Caco-2 (cell line): Measurements from ENCODE around the gene NRM. TPM values are rescaled to one million over a fixed set of nuclear protein-coding genes. Genes with fewer than 3 reads are reported as not detected.
A peak's percentile ranks its signal among the peaks of the same experiment; 100 is the strongest.

Source experiments
- BruUV-seq: library from RNA; stranded (reverse); fragments of 400-500 nt; replicated peaks from 2 replicates; lab custom pipeline; 2021; lab: Mats Ljungman, UMichigan
- CTCF ChIA-PET: fragments of 300-600 bp; sonication (Branson Sonifier 250); formaldehyde crosslinking; loops from one replicate; lab custom pipeline; 2022; ENCODE audit warnings: antibody characterized with exemption; lab: Charles Lee
- POLR2A ChIA-PET: fragments of 300-600 bp; sonication (Branson Sonifier 250); formaldehyde crosslinking; loops from one replicate; lab custom pipeline; 2022; ENCODE audit warnings: antibody characterized with exemption; lab: Charles Lee
- DNase-seq, 2 experiments: peaks; one replicate each; pipeline versions ENCODE4 v3.0.0 to v3.0.0-alpha.2; 2020 to 2022
- H3K27me3 ChIP-seq: replicated peaks from 2 replicates; pipeline ENCODE4 v1.6.0; 2011; ENCODE audit warnings: low read length; ENCODE audit not compliant: control insufficient read depth, insufficient read depth
- H3K36me3 ChIP-seq: 2 replicates; pipeline ENCODE4 v1.5.1; 2011; ENCODE audit warnings: low read length; ENCODE audit not compliant: control insufficient read depth, insufficient read depth
- H3K4me1 ChIP-seq: fragments of 250-450 bp; sonication (Bioruptor Pico); 2 replicates; pipeline ENCODE4 v1.5.1; 2020; ENCODE audit warnings: mild to moderate bottlenecking
- H3K4me3 ChIP-seq: 2 replicates; pipeline ENCODE4 v1.5.1; 2011; ENCODE audit warnings: low read depth, mild to moderate bottlenecking, control low read depth, low read length
- H3K9me3 ChIP-seq: fragments of 250-450 bp; sonication (Bioruptor Pico); 2 replicates; pipeline ENCODE4 v1.5.1; 2020; ENCODE audit warnings: mild to moderate bottlenecking, moderate library complexity
- H3K27ac Mint-ChIP-seq: one replicate; pipeline ENCODE4 v1.8.0; 2022; ENCODE audit warnings: mixed read lengths; ENCODE audit not compliant: unreplicated experiment
- H3K27me3 Mint-ChIP-seq: one replicate; pipeline ENCODE4 v1.8.0; 2022; ENCODE audit warnings: mixed read lengths; ENCODE audit not compliant: insufficient read depth, unreplicated experiment
- H3K36me3 Mint-ChIP-seq: one replicate; pipeline ENCODE4 v1.8.0; 2022; ENCODE audit warnings: mild to moderate bottlenecking, mixed read lengths; ENCODE audit not compliant: insufficient read depth, unreplicated experiment
- H3K4me1 Mint-ChIP-seq: one replicate; pipeline ENCODE4 v1.8.0; 2022; ENCODE audit warnings: low read depth, mixed read lengths; ENCODE audit not compliant: unreplicated experiment
- H3K4me3 Mint-ChIP-seq: one replicate; pipeline ENCODE4 v1.8.0; 2022; ENCODE audit warnings: mild to moderate bottlenecking, moderate library complexity, mixed read lengths; ENCODE audit not compliant: unreplicated experiment
- H3K9me3 Mint-ChIP-seq: one replicate; pipeline ENCODE4 v1.8.0; 2022; ENCODE audit warnings: mixed read lengths; ENCODE audit not compliant: unreplicated experiment
- CTCF ChIP-seq, 2 experiments: fragments of 200-600 bp in 1 of 2; IDR thresholded peaks; 1 replicate in 1 of 2; 2 replicates in 1 of 2; pipeline versions ENCODE4 v1.5.1 to v1.8.0; 2011 to 2022; ENCODE audit warnings: antibody characterized with exemption in 1 of 2, control low read depth in 1 of 2, inconsistent platforms in 1 of 2, low read depth in 1 of 2, low read length in 1 of 2, mild to moderate bottlenecking in 1 of 2, moderate library complexity in 1 of 2; ENCODE audit not compliant: insufficient read depth in 1 of 2, severe bottlenecking in 1 of 2, unreplicated experiment in 1 of 2
- intact Hi-C: fragments of 100-400 bp; cut with micrococcal nuclease; formaldehyde crosslinking; loops from one replicate; pipeline ENCODE4 v1.10.0; 2022; ENCODE audit not compliant: unreplicated experiment
- total RNA-seq: library from RNA; stranded (reverse); gene quantifications from 2 replicates; pipeline ENCODE4 v1.2.3, GENCODE V29; 2022

The NRM gene
- total RNA-seq, 1 experiment from 2014 or later, result 31.7 TPM

GRCh38 chr6:30703821-30704220 is 13.0 kb upstream of the NRM start:
- Histone ChIP-seq H3K4me3 (no peak overlapping the region), H3K9me3 (no peaks in the 10 kb centered on the region), H3K27me3 (no peaks in the 10 kb centered on the region), H3K36me3 (no peaks in the 10 kb centered on the region), H3K4me1 (no peaks in the 10 kb centered on the region)
- ChIA-PET CTCF (interaction anchor here (0.8 kb wide), 1 partner anchor 14 kb away, joined by 3 read pairs; no protein-coding TSS in a partner anchor), POLR2A (interaction anchor here (0.6 to 0.8 kb wide), 2 partner anchors 51 to 52 kb away, joined by 3 read pairs; no protein-coding TSS in a partner anchor)
- peaks cover 7% of the 10 kb centered on the region for H3K4me1 Mint-ChIP-seq
- DNase-seq, result no peak
- H3K36me3 Mint-ChIP-seq, result peaks cover 46% of the 10 kb centered on the region
- no peak for TF ChIP-seq CTCF (IDR thresholded peaks at IDR 0.05; ENCODE audit: insufficient read depth in 1 of 2, low read depth in 1 of 2, low read length in 1 of 2, severe bottlenecking in 1 of 2, unreplicated experiment in 1 of 2)
- no peak overlapping the region for H3K27ac Mint-ChIP-seq
- intact Hi-C loops, result no loop called here
- no peaks in the 10 kb centered on the region for H3K27me3 Mint-ChIP-seq
- BruUV-seq, result no TSS peak
- no peak overlapping the region for H3K4me3 Mint-ChIP-seq
- H3K9me3 Mint-ChIP-seq, result no peaks in the 10 kb centered on the region

- no peak for TF ChIP-seq CTCF (IDR thresholded peaks at IDR 0.05; ENCODE audit: insufficient read depth in 1 of 2, low read depth in 1 of 2, low read length in 1 of 2, severe bottlenecking in 1 of 2, unreplicated experiment in 1 of 2)
- no TSS peak for BruUV-seq
- Mint-ChIP-seq H3K27ac (no peak overlapping the region), H3K4me1 (peaks cover 5% of the 10 kb centered on the region), H3K4me3 (no peak overlapping the region), H3K27me3 (no peaks in the 10 kb centered on the region), H3K9me3 (no peaks in the 10 kb centered on the region), H3K36me3 (peaks cover 44% of the 10 kb centered on the region)
- no peaks in the 10 kb centered on the region for H3K36me3 ChIP-seq
- CTCF ChIA-PET, result no interaction called here
- no peak overlapping the region for H3K4me3 ChIP-seq
- POLR2A ChIA-PET, result no interaction called here
- DNase-seq, result no peak
- no peaks in the 10 kb centered on the region for H3K9me3 ChIP-seq
- no peaks in the 10 kb centered on the region for H3K4me1 ChIP-seq
- H3K27me3 ChIP-seq, result no peaks in the 10 kb centered on the region
- intact Hi-C loops, result no loop called here
Observed at GRCh38 chr6:30703011-30703410, 12.2 kb upstream of the NRM start.

GRCh38 chr6:30700340-30700739 is 9.6 kb upstream of the NRM start:
- DNase-seq, result peak; percentile 29 to 47
- H3K27ac Mint-ChIP-seq, result no peak overlapping the region
- peaks cover 35% of the 10 kb centered on the region for H3K36me3 Mint-ChIP-seq

More at GRCh38 chr6:30700340-30700739, 9.6 kb upstream of the NRM start:
- H3K36me3 ChIP-seq, result no peaks in the 10 kb centered on the region
- no peak for TF ChIP-seq CTCF (IDR thresholded peaks at IDR 0.05; ENCODE audit: insufficient read depth in 1 of 2, low read depth in 1 of 2, low read length in 1 of 2, severe bottlenecking in 1 of 2, unreplicated experiment in 1 of 2)
- CTCF ChIA-PET, result no interaction called here
- peaks cover 7% of the 10 kb centered on the region for H3K4me1 ChIP-seq
- H3K9me3 ChIP-seq, result no peaks in the 10 kb centered on the region
- Mint-ChIP-seq H3K4me1 (peaks cover under 1% of the 10 kb centered on the region), H3K27me3 (no peaks in the 10 kb centered on the region), H3K9me3 (no peaks in the 10 kb centered on the region), H3K4me3 (no peak overlapping the region)
- POLR2A ChIA-PET, result no interaction called here
- no peaks in the 10 kb centered on the region for H3K27me3 ChIP-seq
- BruUV-seq, result no TSS peak
- intact Hi-C loops, result no loop called here
- no peak overlapping the region for H3K4me3 ChIP-seq
